Medulla oblongata (tissue), 1 donor: ENCODE results near the gene ZNF532.
A peak's percentile ranks its signal among the peaks of the same experiment; 100 is the strongest.

ENCODE experiments used
- DNase-seq: peaks from one replicate; pipeline ENCODE4 v3.0.0-alpha.2; 2015; ENCODE audit errors: extremely low spot score

ZNF532 gene

GRCh38 chr18:59029663-59030429, 165.2 kb downstream of the ZNF532 start:
- DNase-seq: peak; percentile 93

DNA sequence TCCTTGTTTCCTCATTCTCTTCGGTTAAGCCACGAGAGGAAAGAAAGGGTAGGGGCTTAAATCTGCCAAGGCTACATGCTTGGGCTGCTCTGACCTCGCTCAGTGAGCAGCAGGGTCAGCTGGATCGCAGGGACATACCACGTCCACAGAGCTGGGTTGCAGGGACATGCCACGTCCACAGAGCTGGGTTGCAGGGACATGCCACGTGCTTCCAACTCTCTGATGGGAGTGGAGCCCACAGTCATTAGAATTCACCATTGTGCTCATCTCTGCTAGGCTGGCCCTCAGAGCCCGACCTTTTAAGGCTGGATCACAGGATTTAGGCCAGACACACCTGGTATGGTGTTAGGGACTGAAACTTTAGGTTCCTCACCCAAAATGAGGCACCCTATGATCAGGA, 167.6 kb downstream of the ZNF532 start:
- DNase-seq: no peak

DNA sequence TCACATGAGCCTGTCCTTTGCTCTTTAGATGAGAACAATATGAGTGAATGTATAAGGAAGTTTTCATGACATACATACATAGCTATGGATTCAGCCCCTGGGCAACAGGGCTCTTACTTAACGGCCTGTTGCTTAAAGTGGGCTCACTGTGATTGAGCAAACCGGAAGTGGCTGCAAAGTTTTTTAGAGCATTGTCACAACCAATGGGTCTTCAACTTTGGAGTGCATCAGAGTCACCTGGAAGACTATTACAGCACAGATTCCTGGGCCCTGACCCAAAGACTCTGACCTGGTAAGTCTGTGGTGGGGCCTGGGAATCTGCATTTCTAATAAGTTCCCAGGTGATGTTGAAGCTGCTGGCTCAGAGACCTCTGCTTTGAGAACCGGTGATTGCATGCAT, 168.7 kb downstream of the ZNF532 start:
- no peak for DNase-seq

DNA sequence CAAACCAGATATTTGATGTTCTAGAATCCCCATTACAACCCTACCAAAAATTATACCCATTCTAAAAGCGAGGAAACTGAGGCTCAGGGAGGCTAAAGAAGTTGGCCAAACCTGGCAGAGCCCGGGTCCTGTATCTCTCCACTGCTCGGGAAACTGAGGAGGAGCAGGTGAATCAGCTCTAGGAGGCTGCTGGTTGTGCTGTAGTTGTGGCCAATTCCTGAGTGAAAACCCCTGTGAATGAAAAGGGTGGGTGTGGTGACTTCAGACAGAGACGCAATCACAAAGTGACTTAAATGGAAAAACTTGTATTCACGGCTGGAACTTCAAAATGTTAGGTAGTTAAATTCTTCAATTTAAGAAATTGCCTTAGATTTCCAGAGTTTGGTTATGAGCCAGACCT, 169.3 kb downstream of the ZNF532 start:
- DNase-seq: no peak

DNA sequence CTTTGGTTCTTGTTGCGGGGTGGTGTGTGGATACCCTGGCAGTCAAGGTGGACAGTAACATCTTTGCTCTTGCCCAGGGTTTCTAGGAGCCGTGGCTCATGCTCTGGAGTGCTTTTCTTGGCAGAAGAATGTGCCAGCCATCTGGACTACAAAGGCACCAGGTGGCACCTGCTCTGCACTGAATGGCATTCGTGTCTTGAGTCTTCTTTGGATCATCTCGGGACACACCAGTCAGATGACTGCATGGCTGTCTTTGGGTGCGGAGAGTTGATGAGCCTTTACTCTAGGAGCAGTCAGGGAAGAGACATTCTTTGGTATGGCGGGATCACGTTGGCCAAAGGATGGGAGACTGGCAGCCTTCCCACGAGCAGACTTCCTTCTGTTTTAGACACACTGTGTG, 170.9 kb downstream of the ZNF532 start:
- DNase-seq: no peak
